ENCODE data around the gene C19orf44. TPM values are rescaled to one million over a fixed set of nuclear protein-coding genes. Genes with fewer than 3 reads are reported as not detected.

Gene C19orf44
- total and polyA plus RNA-seq, 12 donors: 1.6 to 4.1 (median 3.1) TPM

- peaks cover 0 to 100% (median 72%) of the 10 kb centered on the region in 9 donors for H3K36me3 ChIP-seq
- no peaks in the 10 kb centered on the region for H3K27me3 ChIP-seq
- intact Hi-C loops (cut with DNase I): no loop called here
- TF ChIP-seq, protein P1, sequence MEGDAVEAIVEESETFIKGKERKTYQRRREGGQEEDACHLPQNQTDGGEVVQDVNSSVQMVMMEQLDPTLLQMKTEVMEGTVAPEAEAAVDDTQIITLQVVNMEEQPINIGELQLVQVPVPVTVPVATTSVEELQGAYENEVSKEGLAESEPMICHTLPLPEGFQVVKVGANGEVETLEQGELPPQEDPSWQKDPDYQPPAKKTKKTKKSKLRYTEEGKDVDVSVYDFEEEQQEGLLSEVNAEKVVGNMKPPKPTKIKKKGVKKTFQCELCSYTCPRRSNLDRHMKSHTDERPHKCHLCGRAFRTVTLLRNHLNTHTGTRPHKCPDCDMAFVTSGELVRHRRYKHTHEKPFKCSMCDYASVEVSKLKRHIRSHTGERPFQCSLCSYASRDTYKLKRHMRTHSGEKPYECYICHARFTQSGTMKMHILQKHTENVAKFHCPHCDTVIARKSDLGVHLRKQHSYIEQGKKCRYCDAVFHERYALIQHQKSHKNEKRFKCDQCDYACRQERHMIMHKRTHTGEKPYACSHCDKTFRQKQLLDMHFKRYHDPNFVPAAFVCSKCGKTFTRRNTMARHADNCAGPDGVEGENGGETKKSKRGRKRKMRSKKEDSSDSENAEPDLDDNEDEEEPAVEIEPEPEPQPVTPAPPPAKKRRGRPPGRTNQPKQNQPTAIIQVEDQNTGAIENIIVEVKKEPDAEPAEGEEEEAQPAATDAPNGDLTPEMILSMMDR (IDR thresholded peaks at IDR 0.05): no peak
- no peak overlapping the region for H3K4me3 ChIP-seq
- DNase-seq (no peak), ATAC-seq (no peak)
- no peak overlapping the region for H3K27ac ChIP-seq
- H3K4me1 ChIP-seq: no peaks in the 10 kb centered on the region
- 91 to 95% methylated on average over 24 of the region's 24 CpGs for WGBS, 2 donors
- H3K9me3 ChIP-seq: no peaks in the 10 kb centered on the region
Observed at GRCh38 chr19:16519230-16519687, 23.1 kb downstream of the C19orf44 start.

- Histone ChIP-seq H3K4me1 (no peaks in the 10 kb centered on the region), H3K27me3 (no peaks in the 10 kb centered on the region), H3K9me3 (no peaks in the 10 kb centered on the region), H3K27ac (no peak overlapping the region), H3K36me3 (peaks cover 0 to 100% (median 76%) of the 10 kb centered on the region in 9 donors), H3K4me3 (no peak overlapping the region)
- TF ChIP-seq, protein P1 (IDR thresholded peaks at IDR 0.05): no peak
- intact Hi-C loops (cut with DNase I): no loop called here
- ATAC-seq (no peak), DNase-seq (no peak)
- 89 to 91% methylated on average over 45 of the region's 45 CpGs for WGBS, 2 donors
Observed at GRCh38 chr19:16520074-16520973, 24.1 kb downstream of the C19orf44 start.

GRCh38 chr19:16520986-16521624, 24.9 kb downstream of the C19orf44 start:
- no peak overlapping the region for H3K27ac ChIP-seq
- intact Hi-C loops (cut with DNase I): no loop called here
- no peaks in the 10 kb centered on the region for H3K27me3 ChIP-seq
- peaks cover 0 to 100% (median 84%) of the 10 kb centered on the region in 9 donors for H3K36me3 ChIP-seq
- ATAC-seq (no peak), DNase-seq (no peak)
- WGBS, 2 donors: 91 to 92% methylated on average over 18 of the region's 18 CpGs
- no peaks in the 10 kb centered on the region for H3K4me1 ChIP-seq
- H3K4me3 ChIP-seq: no peak overlapping the region
- TF ChIP-seq, protein P1 (IDR thresholded peaks at IDR 0.05): no peak
- no peaks in the 10 kb centered on the region for H3K9me3 ChIP-seq

- H3K4me1 ChIP-seq: no peaks in the 10 kb centered on the region
- H3K9me3 ChIP-seq: no peaks in the 10 kb centered on the region
- H3K27ac ChIP-seq: no peak overlapping the region
- WGBS, 2 donors: 94% methylated on average over 10 of the region's 10 CpGs
- peaks cover 0 to 100% (median 90%) of the 10 kb centered on the region in 9 donors for H3K36me3 ChIP-seq
- TF ChIP-seq, protein P1 (IDR thresholded peaks at IDR 0.05): no peak
- ATAC-seq: no peak
- H3K4me3 ChIP-seq: no peak overlapping the region
- no peak for DNase-seq
- no peaks in the 10 kb centered on the region for H3K27me3 ChIP-seq
- intact Hi-C loops (cut with DNase I): no loop called here
Observed at GRCh38 chr19:16521715-16522289, 25.6 kb downstream of the C19orf44 start.

Measured in heart right ventricle (tissue), 16 donors.